Measurements from ENCODE around the gene MDC1.
A peak's percentile ranks its signal among the peaks of the same experiment; 100 is the strongest.
"Not testable (repeated sequence)": the region's sequence is repeated elsewhere in the genome, so short reads cannot be mapped to it uniquely, and the experiment has no call there.

MDC1 gene

GRCh38 chr6:30678964-30679726 lies 37.9 kb downstream of the MDC1 start:
- peak; percentile 95 for DNase-seq

GRCh38 chr6:30676660-30677285 lies 40.3 kb downstream of the MDC1 start:
- DNase-seq: no peak

GRCh38 chr6:30672445-30673253 lies 44.4 kb downstream of the MDC1 start, which contains the start of gene DHX16:
DHX16 (minus strand) TSS chr6:30673006; CDS start chr6:30672841, 165 bp downstream.
- DNase-seq: peak; percentile 98

- DNase-seq: no peak
Observed at GRCh38 chr6:30670760-30671527, 46.1 kb downstream of the MDC1 start.

- peak; percentile 31 for DNase-seq
Observed at GRCh38 chr6:30666300-30666699, 50.8 kb downstream of the MDC1 start.

GRCh38 chr6:30664994-30665767 lies 51.9 kb downstream of the MDC1 start:
- no peak for DNase-seq

- DNase-seq: not testable (repeated sequence)
Observed at GRCh38 chr6:30657922-30658321, 59.2 kb downstream of the MDC1 start.

- DNase-seq: no peak
Observed at GRCh38 chr6:30657454-30657853, 59.6 kb downstream of the MDC1 start.

- no peak for DNase-seq
Observed at GRCh38 chr6:30656513-30656912, 60.6 kb downstream of the MDC1 start.

GRCh38 chr6:30655743-30656094 lies 61.4 kb downstream of the MDC1 start:
- DNase-seq: no peak

GRCh38 chr6:30654798-30655742 lies 62.0 kb downstream of the MDC1 start:
- DNase-seq: no peak

- DNase-seq: no peak
Observed at GRCh38 chr6:30651143-30651542, 65.9 kb downstream of the MDC1 start.
